Activated CD8-positive, alpha-beta T cell treated with anti-CD3 and anti-CD28 coated beads, Interleukin-2, amount 10 ng/mL, durations not matched to agents 7 days and 5 days (primary cell): ENCODE data around the gene LDAF1. TPM values are rescaled to one million over a fixed set of nuclear protein-coding genes. Genes with fewer than 3 reads are reported as not detected.
"Not testable (repeated sequence)": the region's sequence is repeated elsewhere in the genome, so short reads cannot be mapped to it uniquely, and the experiment has no call there.

Source experiments
- ATAC-seq: fragments of 150-1000 bp; cut with Tn5 transposase; one replicate; pipeline ENCODE4 v1.10.0; 2021; ENCODE audit warnings: moderate library complexity
- CTCF ChIA-PET: fragments of 350-600 bp; sonication (Branson Sonifier 250); formaldehyde crosslinking; loops from one replicate; lab custom pipeline; 2021; ENCODE audit warnings: antibody characterized with exemption; lab: Charles Lee
- POLR2A ChIA-PET: fragments of 350-600 bp; sonication (Branson Sonifier 250); formaldehyde crosslinking; loops from one replicate; lab custom pipeline; 2021; ENCODE audit warnings: antibody characterized with exemption; lab: Charles Lee
- DNase-seq: peaks from one replicate; pipeline ENCODE4 v3.0.0-alpha.2; 2020
- H3K27ac Mint-ChIP-seq: one replicate; pipeline ENCODE4 v1.8.0; 2021; ENCODE audit warnings: mild to moderate bottlenecking, mixed read lengths
- H3K27me3 Mint-ChIP-seq: one replicate; pipeline ENCODE4 v1.8.0; 2021; ENCODE audit warnings: low read depth, mixed read lengths
- H3K36me3 Mint-ChIP-seq: one replicate; pipeline ENCODE4 v1.8.0; 2021; ENCODE audit warnings: low read depth, mixed read lengths
- H3K4me1 Mint-ChIP-seq: one replicate; pipeline ENCODE4 v1.8.0; 2021; ENCODE audit warnings: low read depth, mixed read lengths
- H3K4me3 Mint-ChIP-seq: one replicate; pipeline ENCODE4 v1.8.0; 2021; ENCODE audit warnings: mild to moderate bottlenecking, mixed read lengths
- H3K9me3 Mint-ChIP-seq: one replicate; pipeline ENCODE4 v1.8.0; 2022; ENCODE audit warnings: mixed read lengths; ENCODE audit not compliant: insufficient read depth
- total RNA-seq, 2 experiments: library from RNA; stranded (reverse); gene quantifications; one replicate each; pipeline ENCODE4 v1.2.3, GENCODE V29; 2021

LDAF1 gene
- 10 to 100 TPM in 1 of 2 experiments, 1 to 10 TPM in 1; 8.5 to 12.8 TPM for total RNA-seq

DNA sequence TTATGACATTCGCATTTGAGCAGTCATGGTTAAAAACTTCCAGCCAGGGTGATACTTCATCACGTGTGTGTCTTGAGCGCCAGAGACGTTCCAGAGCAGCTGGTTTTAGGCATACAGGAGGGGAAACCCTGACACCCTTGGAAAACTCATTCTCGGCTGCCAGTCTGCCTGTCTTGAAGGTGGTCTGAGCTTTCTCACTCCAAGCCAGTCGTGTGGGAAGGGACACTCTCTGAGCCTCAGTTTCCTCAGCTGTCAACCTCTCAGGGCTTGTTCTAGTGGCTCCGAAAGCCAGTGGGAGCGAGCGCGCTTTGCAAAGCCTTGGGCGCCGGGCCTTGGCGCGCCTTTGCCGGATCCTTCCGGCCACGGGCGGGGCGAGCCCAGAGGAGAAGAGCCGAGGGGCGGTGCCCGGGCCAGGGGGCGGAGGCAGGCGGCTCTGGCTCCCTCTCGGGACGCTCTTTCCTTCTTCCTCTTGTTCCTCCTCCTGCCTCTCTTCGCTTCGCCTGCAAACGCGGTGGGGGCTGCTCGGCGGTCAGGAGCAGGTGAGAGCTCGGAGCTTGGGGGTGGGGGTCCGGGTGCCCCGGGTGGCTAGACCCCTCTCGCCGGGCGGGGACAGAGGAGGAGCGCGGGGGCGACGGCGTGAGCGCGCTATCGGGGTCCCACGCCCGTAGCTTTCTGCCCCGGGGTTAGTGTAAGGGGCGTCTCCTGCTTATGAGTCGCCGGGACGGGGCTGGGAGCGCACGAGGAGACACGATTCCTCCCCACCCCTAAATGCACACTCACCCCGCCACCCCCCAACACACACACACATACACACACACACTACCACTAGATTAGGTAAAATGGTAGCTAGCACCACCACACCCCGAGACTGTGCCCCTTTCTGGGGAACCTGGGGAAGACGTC, at the start of gene LDAF1:
Gene LDAF1, plus strand, starts transcription at position 467 of the 903 bp plus-strand sequence. CDS start 2,509 bp downstream, outside the sequence.
- H3K4me1 Mint-ChIP-seq, result peaks cover 20% of the 10 kb centered on the region
- H3K27ac Mint-ChIP-seq, result peak within 1 kb of the TSS; percentile 65
- ChIA-PET CTCF (interaction anchor here (0.6 to 1.8 kb wide), 5 partner anchors 9 to 308 kb away, joined by 3 to 9 read pairs (median 3); no protein-coding TSS in a partner anchor), POLR2A (no interaction called here)
- no peaks in the 10 kb centered on the region for H3K27me3 Mint-ChIP-seq
- no peaks in the 10 kb centered on the region for H3K9me3 Mint-ChIP-seq
- peak within 1 kb of the TSS; percentile 80 for H3K4me3 Mint-ChIP-seq
- peak; percentile 86 for DNase-seq
- peak; percentile 99 for ATAC-seq
- H3K36me3 Mint-ChIP-seq, result peaks cover 12% of the 10 kb centered on the region

DNA sequence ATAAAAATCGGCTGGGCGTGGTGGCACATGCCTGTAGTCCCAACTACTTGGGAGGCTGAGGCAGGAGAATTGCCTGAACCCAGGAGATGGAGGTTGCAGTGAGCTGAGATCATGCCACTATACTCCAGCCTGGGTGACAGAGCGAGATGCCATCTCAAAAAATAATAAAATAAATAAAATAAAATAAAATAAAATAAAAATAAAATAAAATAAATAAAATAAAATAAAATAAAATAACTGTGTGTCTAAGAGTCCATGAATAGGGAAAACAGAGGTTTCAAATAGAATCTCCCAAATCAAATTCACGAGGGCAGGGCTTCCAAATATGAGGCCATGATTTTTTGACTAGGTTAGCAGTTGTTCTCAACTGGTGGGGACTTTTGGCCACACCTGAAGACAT, 42.9 kb upstream of the LDAF1 start:
- DNase-seq, H3K36me3 Mint-ChIP-seq, H3K27ac Mint-ChIP-seq, H3K9me3 Mint-ChIP-seq, H3K27me3 Mint-ChIP-seq, H3K4me3 Mint-ChIP-seq, POLR2A ChIA-PET, CTCF ChIA-PET, ATAC-seq, H3K4me1 Mint-ChIP-seq: not testable (repeated sequence)

DNA sequence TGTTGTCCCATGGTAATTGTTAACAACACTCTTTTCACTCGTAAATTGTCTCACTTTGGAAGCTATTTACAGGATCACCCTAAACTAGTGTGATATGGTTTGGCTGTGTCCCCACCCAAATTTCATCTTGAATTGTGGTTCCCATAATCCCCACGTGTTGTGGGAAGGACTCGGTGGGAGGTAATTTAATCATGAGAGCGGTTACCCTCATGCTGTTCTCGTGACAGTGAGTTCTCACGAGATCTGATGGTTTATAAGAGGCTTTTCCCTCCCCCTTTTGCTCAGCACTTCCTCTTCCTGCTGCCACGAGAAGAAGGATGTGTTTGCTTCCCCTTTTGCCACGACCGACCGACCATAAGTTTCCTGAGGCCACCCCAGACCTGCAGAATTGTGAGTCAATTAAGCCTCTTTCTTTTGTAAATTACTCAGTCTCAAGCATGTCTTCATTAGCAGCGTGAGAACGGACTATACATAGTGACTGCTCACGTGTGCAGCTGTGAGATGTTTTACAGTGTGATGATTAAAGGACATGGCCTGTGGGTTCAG, 42.3 kb upstream of the LDAF1 start:
- ATAC-seq (no peak), DNase-seq (no peak)
- ChIA-PET POLR2A (no interaction called here), CTCF (no interaction called here)
- peak overlapping the region; percentile 51 for H3K4me3 Mint-ChIP-seq
- peaks cover 10% of the 10 kb centered on the region for H3K36me3 Mint-ChIP-seq
- H3K4me1 Mint-ChIP-seq, result peaks cover 8% of the 10 kb centered on the region
- no peaks in the 10 kb centered on the region for H3K9me3 Mint-ChIP-seq
- H3K27me3 Mint-ChIP-seq, result no peaks in the 10 kb centered on the region
- peak overlapping the region; percentile 70 for H3K27ac Mint-ChIP-seq

DNA sequence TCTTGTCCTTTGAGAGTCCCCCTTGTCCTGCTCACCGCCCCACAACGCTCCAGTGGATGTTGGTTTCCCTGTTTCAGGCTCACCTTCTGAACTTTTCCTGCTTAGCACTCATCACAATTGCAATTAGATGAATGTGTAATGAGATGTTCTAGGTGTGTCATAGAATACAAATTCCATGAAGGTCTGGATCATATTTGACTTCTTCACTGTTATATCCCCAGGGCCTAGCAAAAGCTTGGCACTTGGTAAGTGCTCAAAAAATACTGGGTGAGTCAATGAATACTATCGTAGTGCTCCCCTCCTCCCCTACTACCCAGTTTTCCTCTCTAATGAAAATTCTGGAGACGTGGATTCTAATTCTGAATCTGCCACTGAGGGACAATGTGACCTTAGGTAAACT, 40.9 kb upstream of the LDAF1 start:
- ChIA-PET CTCF (no interaction called here), POLR2A (no interaction called here)
- Mint-ChIP-seq H3K9me3 (no peaks in the 10 kb centered on the region), H3K36me3 (peaks cover 10% of the 10 kb centered on the region), H3K4me1 (peaks cover 8% of the 10 kb centered on the region), H3K27me3 (no peaks in the 10 kb centered on the region), H3K4me3 (no peak overlapping the region), H3K27ac (peak overlapping the region; percentile 28)
- ATAC-seq, result no peak
- DNase-seq, result no peak

DNA sequence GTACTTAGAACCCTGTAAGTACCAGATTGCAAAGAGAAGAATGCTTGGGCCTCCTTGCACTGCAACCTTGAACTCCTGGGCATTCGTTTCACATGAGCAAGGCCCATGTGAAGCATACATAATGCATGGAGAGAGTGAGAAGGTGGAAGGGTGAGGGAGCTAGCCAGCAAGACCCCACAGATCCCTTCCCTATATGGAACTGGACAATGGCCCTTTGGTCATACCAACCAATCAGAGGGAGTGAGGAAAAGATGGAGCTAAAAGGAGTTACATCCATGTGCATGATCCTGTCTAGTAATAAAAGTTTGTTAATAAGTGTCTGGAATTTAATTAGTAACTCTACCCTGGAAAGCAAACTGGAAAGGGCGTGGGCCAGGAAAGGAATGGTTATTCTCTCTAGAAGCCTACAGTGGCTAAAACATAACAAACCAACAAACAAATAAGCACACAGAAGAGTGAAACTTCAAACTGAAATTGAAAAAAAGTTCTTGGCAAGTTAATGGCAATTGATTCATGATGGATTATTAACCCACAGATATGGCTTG, 37.4 kb upstream of the LDAF1 start:
- Mint-ChIP-seq H3K27ac (no peak overlapping the region), H3K27me3 (no peaks in the 10 kb centered on the region), H3K4me3 (no peak overlapping the region), H3K36me3 (peaks cover 9% of the 10 kb centered on the region), H3K9me3 (no peaks in the 10 kb centered on the region), H3K4me1 (peaks cover 7% of the 10 kb centered on the region)
- CTCF ChIA-PET, result interaction anchor here (0.7 kb wide), 1 partner anchor 340 kb away, joined by 3 read pairs; no protein-coding TSS in a partner anchor
- ATAC-seq (no peak), DNase-seq (no peak)
- POLR2A ChIA-PET, result no interaction called here

DNA sequence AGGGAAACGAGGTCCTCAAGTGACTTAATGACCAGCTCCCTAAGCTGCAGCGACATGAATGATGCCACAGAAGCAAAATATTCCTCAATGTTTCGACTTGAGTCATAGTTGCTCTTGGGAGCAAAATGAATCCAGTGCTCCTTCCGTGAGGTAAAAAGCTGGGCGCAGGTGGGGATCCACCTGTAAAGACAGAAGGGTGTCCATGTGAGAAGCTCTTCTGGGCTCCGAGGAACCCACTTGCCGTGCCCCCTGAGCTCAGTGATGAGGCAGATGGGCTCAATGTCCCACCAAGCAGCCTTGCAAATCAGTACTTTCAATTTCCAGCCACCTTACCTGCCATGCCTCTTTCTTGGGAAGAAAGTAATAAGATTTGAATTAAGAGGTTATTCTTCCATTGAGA, 33.3 kb upstream of the LDAF1 start:
- Mint-ChIP-seq H3K36me3 (no peaks in the 10 kb centered on the region), H3K4me1 (no peaks in the 10 kb centered on the region), H3K4me3 (no peak overlapping the region), H3K9me3 (no peaks in the 10 kb centered on the region), H3K27me3 (peaks cover 2% of the 10 kb centered on the region), H3K27ac (no peak overlapping the region)
- ChIA-PET CTCF (no interaction called here), POLR2A (no interaction called here)
- ATAC-seq (no peak), DNase-seq (no peak)

DNA sequence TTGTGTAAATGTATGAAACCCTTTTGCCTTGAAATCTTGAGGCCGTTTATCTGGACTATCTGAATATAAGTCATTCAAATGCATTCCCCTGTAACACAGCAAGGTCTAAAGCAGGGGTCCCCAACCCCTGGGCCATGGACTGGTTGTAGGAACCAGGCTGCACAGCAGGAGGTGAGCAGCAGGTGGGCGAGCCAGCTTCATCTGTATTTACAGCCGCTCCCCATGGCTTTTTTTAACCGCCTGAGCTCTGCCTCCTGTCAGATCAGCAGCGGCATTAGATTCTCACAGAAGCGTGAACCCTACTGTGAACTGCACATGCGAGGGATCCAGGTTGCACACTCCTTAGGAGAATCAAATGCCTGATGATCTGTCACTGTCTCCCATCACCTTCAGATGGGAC, 32.0 kb upstream of the LDAF1 start:
- Mint-ChIP-seq H3K27ac (no peak overlapping the region), H3K27me3 (peaks cover 5% of the 10 kb centered on the region), H3K4me3 (no peak overlapping the region), H3K4me1 (no peaks in the 10 kb centered on the region), H3K36me3 (no peaks in the 10 kb centered on the region), H3K9me3 (no peaks in the 10 kb centered on the region)
- ATAC-seq (no peak), DNase-seq (no peak)
- ChIA-PET POLR2A (no interaction called here), CTCF (no interaction called here)

DNA sequence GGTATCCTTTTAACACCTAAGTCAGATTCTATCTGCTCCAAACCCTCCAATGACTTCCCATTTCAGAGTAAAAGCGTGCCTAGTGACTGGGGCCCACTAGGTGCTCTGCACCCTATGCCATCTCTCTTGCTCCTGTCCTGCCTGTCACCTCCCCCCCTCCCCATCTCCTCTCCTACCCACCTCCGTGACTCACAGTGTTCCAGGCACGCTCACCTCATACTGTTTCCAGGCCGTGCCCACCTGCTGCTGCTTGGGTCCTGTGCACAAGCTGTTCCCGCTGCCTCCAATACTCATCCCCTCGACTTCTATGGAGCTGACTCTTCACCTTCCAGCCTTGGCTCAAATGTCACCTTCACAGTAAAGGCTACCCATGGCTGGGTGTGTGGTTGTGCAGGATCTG, 29.5 kb upstream of the LDAF1 start:
- ATAC-seq (no peak), DNase-seq (no peak)
- CTCF ChIA-PET, result no interaction called here
- H3K4me3 Mint-ChIP-seq, result no peak overlapping the region
- H3K9me3 Mint-ChIP-seq, result no peaks in the 10 kb centered on the region
- H3K36me3 Mint-ChIP-seq, result no peaks in the 10 kb centered on the region
- POLR2A ChIA-PET, result no interaction called here
- H3K27me3 Mint-ChIP-seq, result peaks cover 5% of the 10 kb centered on the region
- H3K4me1 Mint-ChIP-seq, result no peaks in the 10 kb centered on the region
- H3K27ac Mint-ChIP-seq, result no peak overlapping the region

DNA sequence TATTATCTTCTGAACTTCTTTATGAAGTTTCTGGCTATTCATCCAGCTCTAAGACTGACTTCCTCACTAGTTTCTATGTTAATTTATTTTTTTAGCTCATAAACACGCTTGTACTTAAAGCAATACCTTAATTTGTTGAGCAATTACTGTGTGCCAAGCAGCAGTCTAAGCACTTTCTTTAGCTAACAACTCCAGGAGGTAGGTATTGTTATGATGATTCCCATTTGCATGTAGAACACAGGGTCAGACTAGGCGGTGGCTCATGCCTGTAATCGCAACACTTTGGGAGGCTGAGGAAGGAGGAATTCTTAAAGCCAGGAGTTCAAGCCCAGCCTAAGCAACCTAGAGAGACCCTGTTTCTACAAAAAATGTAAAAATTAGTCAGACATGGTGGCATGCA, 27.7 kb upstream of the LDAF1 start:
- DNase-seq (no peak), ATAC-seq (no peak)
- H3K27me3 Mint-ChIP-seq, result peaks cover 5% of the 10 kb centered on the region
- CTCF ChIA-PET, result interaction anchor here (0.7 kb wide), 1 partner anchor 144 kb away, joined by 3 read pairs; no protein-coding TSS in a partner anchor
- H3K9me3 Mint-ChIP-seq, result no peaks in the 10 kb centered on the region
- no peak overlapping the region for H3K27ac Mint-ChIP-seq
- no peaks in the 10 kb centered on the region for H3K36me3 Mint-ChIP-seq
- H3K4me1 Mint-ChIP-seq, result peaks cover 2% of the 10 kb centered on the region
- H3K4me3 Mint-ChIP-seq, result no peak overlapping the region
- POLR2A ChIA-PET, result no interaction called here

DNA sequence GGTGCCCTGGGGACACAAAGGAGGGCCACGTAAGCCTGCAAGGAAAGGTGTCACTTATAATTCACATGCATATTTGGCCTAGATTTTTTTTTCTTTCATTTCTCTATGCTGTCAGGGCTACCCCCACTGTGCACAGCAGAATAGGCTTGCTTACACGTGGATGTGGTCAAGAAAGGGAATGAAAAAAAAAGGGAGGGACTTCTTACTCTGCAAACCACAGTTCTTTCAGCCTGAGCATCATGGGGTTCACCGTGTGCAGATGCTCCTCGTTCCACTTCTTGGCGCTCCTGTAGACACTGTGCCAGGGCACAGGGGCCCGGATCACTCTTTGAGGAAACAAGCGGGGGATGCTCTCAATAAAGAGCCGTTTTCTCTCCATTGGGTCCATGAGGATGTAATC, 24.4 kb upstream of the LDAF1 start:
- Mint-ChIP-seq H3K36me3 (no peaks in the 10 kb centered on the region), H3K27me3 (peaks cover 10% of the 10 kb centered on the region), H3K4me1 (peaks cover 2% of the 10 kb centered on the region), H3K9me3 (no peaks in the 10 kb centered on the region), H3K27ac (no peak overlapping the region), H3K4me3 (no peak overlapping the region)
- POLR2A ChIA-PET, result no interaction called here
- CTCF ChIA-PET, result no interaction called here
- no peak for ATAC-seq
- DNase-seq, result no peak

DNA sequence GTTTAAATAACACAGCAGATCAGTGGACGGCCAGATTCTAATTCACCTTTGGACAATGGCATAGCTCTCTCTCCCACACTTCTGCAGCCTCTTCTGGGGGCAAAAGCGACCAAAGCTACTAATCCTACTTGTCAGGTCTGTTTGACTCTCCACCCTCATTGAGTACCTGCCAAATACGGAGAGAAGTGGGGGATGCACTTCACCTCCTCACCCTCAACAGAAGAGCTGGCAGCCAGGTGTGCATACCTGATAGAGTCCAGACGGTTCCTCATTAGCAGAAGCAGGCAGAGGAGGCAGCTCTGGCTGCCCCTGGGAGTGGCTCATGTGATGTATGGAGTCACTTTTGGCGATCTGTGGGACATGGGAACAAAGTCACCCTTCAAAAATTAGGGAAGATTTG, 12.7 kb upstream of the LDAF1 start:
- no peak for DNase-seq
- CTCF ChIA-PET, result no interaction called here
- POLR2A ChIA-PET, result no interaction called here
- Mint-ChIP-seq H3K36me3 (no peaks in the 10 kb centered on the region), H3K9me3 (no peaks in the 10 kb centered on the region), H3K4me3 (no peak overlapping the region), H3K4me1 (no peaks in the 10 kb centered on the region), H3K27ac (no peak overlapping the region), H3K27me3 (peaks cover 26% of the 10 kb centered on the region)
- no peak for ATAC-seq

DNA sequence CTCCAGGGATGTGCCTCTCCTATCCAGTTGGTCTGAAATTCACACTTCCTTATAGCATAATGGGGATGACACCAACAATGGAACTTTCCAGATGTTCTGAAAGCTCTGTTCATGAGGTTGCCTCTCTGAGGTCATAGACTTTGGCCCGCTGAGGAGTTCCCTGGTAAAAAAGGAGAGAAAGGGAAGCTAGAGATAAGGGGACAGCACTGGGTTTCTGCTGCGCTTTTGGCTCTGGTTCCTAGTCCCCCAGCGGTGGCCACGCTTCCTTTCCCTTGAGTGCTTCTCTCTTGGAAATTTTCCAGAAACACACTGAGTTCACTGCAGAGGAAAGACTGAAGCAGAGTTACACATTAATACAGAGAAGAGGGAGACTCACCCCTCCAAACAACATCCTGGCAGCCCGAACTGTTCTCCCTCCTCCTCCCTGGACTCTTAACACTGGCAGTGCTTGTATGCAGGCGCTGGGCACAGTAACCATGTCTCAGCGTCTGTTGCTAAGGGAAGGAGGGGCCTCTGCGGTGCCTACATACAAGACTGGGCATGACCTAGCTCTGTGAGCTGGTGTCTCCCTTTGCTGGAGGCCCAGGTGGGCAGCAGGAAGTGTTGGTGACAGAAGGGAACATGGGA, 8.0 kb upstream of the LDAF1 start, which contains the start of gene DNAH3:
Gene DNAH3, minus strand, starts transcription at position 472 of the 627 bp plus-strand sequence. CDS start 527 bp downstream, outside the sequence.
- Mint-ChIP-seq H3K4me3 (no peak within 1 kb of the TSS), H3K27ac (no peak within 1 kb of the TSS), H3K27me3 (peaks cover 21% of the 10 kb centered on the region), H3K4me1 (no peaks in the 10 kb centered on the region), H3K36me3 (no peaks in the 10 kb centered on the region), H3K9me3 (no peaks in the 10 kb centered on the region)
- ChIA-PET POLR2A (no interaction called here), CTCF (no interaction called here)
- no peak for DNase-seq
- ATAC-seq, result no peak
